ENCODE results near the gene TUBGCP4. TPM values are rescaled to one million over a fixed set of nuclear protein-coding genes. Genes with fewer than 3 reads are reported as not detected.

TUBGCP4 gene
- total RNA-seq, 1 experiment from 2014 or later: 31.4 TPM

GRCh38 chr15:43433661-43434303 lies 62.9 kb downstream of the TUBGCP4 start:
- TF ChIP-seq CTCF (IDR thresholded peaks at IDR 0.05; ENCODE audit: unreplicated experiment): no peak
- CTCF ChIA-PET: interaction anchor here (1.1 to 1.2 kb wide), 3 partner anchors 10 to 80 kb away, joined by 3 to 4 read pairs (median 3); partner anchors contain the start of genes TUBGCP4 and ZSCAN29
- Mint-ChIP-seq H3K9me3 (ENCODE audit: unreplicated experiment) (no peaks in the 10 kb centered on the region), H3K27ac (ENCODE audit: low read depth, unreplicated experiment) (no peak overlapping the region), H3K4me1 (ENCODE audit: insufficient read depth, unreplicated experiment) (no peaks in the 10 kb centered on the region), H3K36me3 (ENCODE audit: insufficient read depth, unreplicated experiment) (peaks cover 69% of the 10 kb centered on the region), H3K4me3 (ENCODE audit: unreplicated experiment) (no peak overlapping the region), H3K27me3 (ENCODE audit: insufficient read depth, unreplicated experiment) (no peaks in the 10 kb centered on the region)
- POLR2A ChIA-PET: interaction anchor here (1.5 kb wide), 1 partner anchor 7 kb away, joined by 3 read pairs; no protein-coding TSS in a partner anchor
- BruUV-seq (replicated peaks): no TSS peak
- intact Hi-C loops (cut with micrococcal nuclease): no loop called here
- DNase-seq (ENCODE audit: unreplicated experiment): no peak

DNA sequence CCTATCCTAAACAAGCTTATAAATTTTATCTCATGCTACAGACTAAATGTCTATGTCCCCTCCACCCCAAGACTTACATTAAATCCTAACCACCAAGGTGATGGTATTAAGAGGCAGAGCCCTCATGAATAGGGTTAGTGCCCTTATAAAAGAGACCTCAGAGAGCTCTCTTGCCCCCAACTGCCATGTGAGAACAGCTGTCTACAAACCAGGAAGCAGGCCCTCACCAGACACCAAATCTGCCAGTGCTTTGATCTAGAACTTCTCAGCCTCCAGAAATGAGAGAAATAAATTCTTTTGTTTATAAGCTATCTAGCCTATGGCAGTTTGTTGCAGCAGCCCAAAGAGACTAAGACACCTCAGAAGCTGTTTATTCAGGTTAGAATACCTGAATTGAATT lies 63.5 kb downstream of the TUBGCP4 start:
- intact Hi-C loops (cut with micrococcal nuclease): no loop called here
- CTCF ChIA-PET: interaction anchor here (0.6 to 1.2 kb wide), 3 partner anchors 11 to 82 kb away, joined by 3 to 4 read pairs (median 4); no protein-coding TSS in a partner anchor
- H3K9me3 Mint-ChIP-seq (ENCODE audit: unreplicated experiment): no peaks in the 10 kb centered on the region
- no peak overlapping the region for H3K4me3 Mint-ChIP-seq (ENCODE audit: unreplicated experiment)
- H3K27ac Mint-ChIP-seq (ENCODE audit: low read depth, unreplicated experiment): no peak overlapping the region
- H3K4me1 Mint-ChIP-seq (ENCODE audit: insufficient read depth, unreplicated experiment): no peaks in the 10 kb centered on the region
- DNase-seq (ENCODE audit: unreplicated experiment): no peak
- no TSS peak for BruUV-seq (replicated peaks)
- H3K27me3 Mint-ChIP-seq (ENCODE audit: insufficient read depth, unreplicated experiment): no peaks in the 10 kb centered on the region
- H3K36me3 Mint-ChIP-seq (ENCODE audit: insufficient read depth, unreplicated experiment): peaks cover 62% of the 10 kb centered on the region
- TF ChIP-seq CTCF (IDR thresholded peaks at IDR 0.05; ENCODE audit: unreplicated experiment): no peak
- POLR2A ChIA-PET: interaction anchor here (1.0 to 1.5 kb wide), 2 partner anchors 20 to 57 kb away, joined by 3 to 4 read pairs; no protein-coding TSS in a partner anchor

GRCh38 chr15:43436395-43436794 lies 65.5 kb downstream of the TUBGCP4 start:
- DNase-seq (ENCODE audit: unreplicated experiment): no peak
- H3K4me1 Mint-ChIP-seq (ENCODE audit: insufficient read depth, unreplicated experiment): peaks cover 5% of the 10 kb centered on the region
- POLR2A ChIA-PET: no interaction called here
- no peaks in the 10 kb centered on the region for H3K27me3 Mint-ChIP-seq (ENCODE audit: insufficient read depth, unreplicated experiment)
- CTCF ChIA-PET: interaction anchor here (0.6 to 1.5 kb wide), 2 partner anchors 19 to 85 kb away, joined by 3 read pairs; no protein-coding TSS in a partner anchor
- H3K9me3 Mint-ChIP-seq (ENCODE audit: unreplicated experiment): no peaks in the 10 kb centered on the region
- intact Hi-C loops (cut with micrococcal nuclease): no loop called here
- no peak for TF ChIP-seq CTCF (IDR thresholded peaks at IDR 0.05; ENCODE audit: unreplicated experiment)
- peaks cover 65% of the 10 kb centered on the region for H3K36me3 Mint-ChIP-seq (ENCODE audit: insufficient read depth, unreplicated experiment)
- no peak overlapping the region for H3K27ac Mint-ChIP-seq (ENCODE audit: low read depth, unreplicated experiment)
- BruUV-seq (replicated peaks): no TSS peak
- H3K4me3 Mint-ChIP-seq (ENCODE audit: unreplicated experiment): no peak overlapping the region

DNA sequence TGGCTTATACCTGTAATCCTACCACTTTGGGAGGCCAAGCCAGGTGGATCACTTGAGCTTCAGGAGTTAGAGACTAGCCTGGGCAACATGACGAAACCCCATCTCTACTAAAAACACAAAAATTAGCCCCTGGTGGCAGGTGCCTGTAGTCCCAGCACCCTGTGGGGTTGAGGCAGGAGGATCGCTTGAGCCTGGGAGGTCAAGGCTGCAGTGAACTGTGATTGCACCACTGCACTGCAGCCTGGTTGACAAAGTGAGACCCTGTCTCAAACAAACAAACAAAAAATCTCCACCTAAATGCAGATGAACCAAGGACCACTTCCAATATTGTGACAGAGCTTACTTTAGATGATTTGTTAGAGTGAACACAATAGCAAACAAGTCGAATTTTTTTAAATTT lies 68.4 kb downstream of the TUBGCP4 start:
- CTCF ChIA-PET: interaction anchor here (1.3 to 5.4 kb wide), 3 partner anchors 14 to 332 kb away, joined by 4 to 46 read pairs (median 10); no protein-coding TSS in a partner anchor
- Mint-ChIP-seq H3K4me1 (ENCODE audit: insufficient read depth, unreplicated experiment) (peaks cover 6% of the 10 kb centered on the region), H3K27me3 (ENCODE audit: insufficient read depth, unreplicated experiment) (no peaks in the 10 kb centered on the region), H3K4me3 (ENCODE audit: unreplicated experiment) (no peak overlapping the region), H3K36me3 (ENCODE audit: insufficient read depth, unreplicated experiment) (peaks cover 45% of the 10 kb centered on the region), H3K27ac (ENCODE audit: low read depth, unreplicated experiment) (no peak overlapping the region), H3K9me3 (ENCODE audit: unreplicated experiment) (no peaks in the 10 kb centered on the region)
- DNase-seq (ENCODE audit: unreplicated experiment): no peak
- BruUV-seq (replicated peaks): no TSS peak
- POLR2A ChIA-PET: interaction anchor here (2.4 kb wide), 1 partner anchor 73 kb away, joined by 5 read pairs; no protein-coding TSS in a partner anchor
- no peak for TF ChIP-seq CTCF (IDR thresholded peaks at IDR 0.05; ENCODE audit: unreplicated experiment)
- intact Hi-C loops (cut with micrococcal nuclease): no loop called here

All from MCF 10A (cell line).